Testis (tissue), 2 donors: Measurements from ENCODE around the gene ABCC3.

Experiments used
- POLR2A ChIP-seq: fragments of 450-650 bp; IDR thresholded peaks from one replicate; pipeline ENCODE4 v1.6.1; 2017; ENCODE audit warnings: antibody characterized with exemption, mild to moderate bottlenecking, moderate library complexity
- TF ChIP-seq, protein P1 (sequence below), 3 experiments: fragments of 450-650 bp in 2 of 3; fragments of 200-600 bp in 1 of 3; sonication (generic) in 1 of 3; IDR thresholded peaks; one replicate each; pipeline ENCODE4 v1.5.1; 2016 to 2019; ENCODE audit warnings: antibody characterized with exemption in 3 of 3, mild to moderate bottlenecking in 2 of 3, moderate library complexity in 1 of 3

DNA sequence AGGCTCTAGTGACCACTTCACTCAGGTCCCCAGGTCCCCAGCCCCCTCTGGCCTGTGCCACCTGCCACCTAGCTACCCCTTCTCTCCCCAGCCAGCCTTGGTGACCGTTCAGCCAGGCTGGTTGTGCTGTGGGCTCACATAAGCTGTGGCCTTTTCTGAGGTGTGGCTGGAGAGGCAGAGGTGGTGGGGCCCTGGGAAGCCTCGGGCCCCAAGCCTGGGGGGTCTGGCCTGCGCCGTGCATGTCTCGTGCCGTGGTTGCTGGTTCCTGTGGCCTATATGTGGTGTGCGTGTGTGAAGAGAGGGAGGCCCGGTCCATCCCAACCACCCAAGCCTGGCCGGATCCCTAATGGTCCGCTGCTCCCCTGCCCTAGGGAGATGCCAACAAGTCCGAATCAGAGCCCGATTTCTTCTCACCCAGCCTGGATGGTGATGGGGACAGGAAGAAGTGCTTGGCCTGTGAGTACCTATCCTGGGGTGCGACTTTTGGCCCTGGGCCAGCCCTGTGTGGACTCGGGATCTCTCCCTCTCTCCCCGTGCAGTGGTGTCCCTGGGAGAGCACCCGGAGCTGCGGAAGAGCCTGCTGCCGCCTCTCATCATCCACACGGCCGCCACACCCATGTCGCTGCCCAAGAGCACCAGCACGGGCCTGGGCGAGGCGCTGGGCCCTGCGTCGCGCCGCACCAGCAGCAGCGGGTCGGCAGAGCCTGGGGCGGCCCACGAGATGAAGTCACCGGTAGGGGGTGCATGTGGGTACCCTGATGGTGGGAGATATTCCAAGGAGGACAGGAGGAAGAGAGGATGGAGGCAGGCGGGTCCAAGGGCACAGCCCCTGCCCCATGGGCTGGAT is 38.3 kb upstream of the ABCC3 start:
- TF ChIP-seq, protein P1, sequence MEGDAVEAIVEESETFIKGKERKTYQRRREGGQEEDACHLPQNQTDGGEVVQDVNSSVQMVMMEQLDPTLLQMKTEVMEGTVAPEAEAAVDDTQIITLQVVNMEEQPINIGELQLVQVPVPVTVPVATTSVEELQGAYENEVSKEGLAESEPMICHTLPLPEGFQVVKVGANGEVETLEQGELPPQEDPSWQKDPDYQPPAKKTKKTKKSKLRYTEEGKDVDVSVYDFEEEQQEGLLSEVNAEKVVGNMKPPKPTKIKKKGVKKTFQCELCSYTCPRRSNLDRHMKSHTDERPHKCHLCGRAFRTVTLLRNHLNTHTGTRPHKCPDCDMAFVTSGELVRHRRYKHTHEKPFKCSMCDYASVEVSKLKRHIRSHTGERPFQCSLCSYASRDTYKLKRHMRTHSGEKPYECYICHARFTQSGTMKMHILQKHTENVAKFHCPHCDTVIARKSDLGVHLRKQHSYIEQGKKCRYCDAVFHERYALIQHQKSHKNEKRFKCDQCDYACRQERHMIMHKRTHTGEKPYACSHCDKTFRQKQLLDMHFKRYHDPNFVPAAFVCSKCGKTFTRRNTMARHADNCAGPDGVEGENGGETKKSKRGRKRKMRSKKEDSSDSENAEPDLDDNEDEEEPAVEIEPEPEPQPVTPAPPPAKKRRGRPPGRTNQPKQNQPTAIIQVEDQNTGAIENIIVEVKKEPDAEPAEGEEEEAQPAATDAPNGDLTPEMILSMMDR (IDR thresholded peaks at IDR 0.05), result no peak
- TF ChIP-seq POLR2A, result no peak
